ACC112 (cell line): Measurements from ENCODE around the gene CLSTN1.

ENCODE experiments used
- H2AFZ ChIP-seq: fragments of 200-600 bp; sonication (generic); one replicate; pipeline ENCODE4 v1.6.0; 2017; ENCODE audit warnings: antibody characterized with exemption, low read length; ENCODE audit not compliant: unreplicated experiment
- H3K27ac ChIP-seq: fragments of 200-600 bp; sonication (generic); 2 replicates; pipeline ENCODE4 v1.5.1; 2014; ENCODE audit warnings: low read depth, mild to moderate bottlenecking, antibody characterized with exemption, low read length, moderate library complexity
- H3K27me3 ChIP-seq: fragments of 200-600 bp; sonication (generic); 2 replicates; pipeline ENCODE4 v1.6.1; 2014; ENCODE audit warnings: mild to moderate bottlenecking, antibody characterized with exemption, low read length, moderate library complexity, mixed read lengths; ENCODE audit not compliant: insufficient read depth
- H3K36me3 ChIP-seq: fragments of 200-600 bp; sonication (generic); 2 replicates; pipeline ENCODE4 v1.6.1; 2016; ENCODE audit warnings: mild to moderate bottlenecking, antibody characterized with exemption, low read length, moderate library complexity, mixed read lengths; ENCODE audit not compliant: insufficient read depth
- H3K4me1 ChIP-seq: fragments of 200-600 bp; sonication (generic); one replicate; pipeline ENCODE4 v1.6.1; 2016; ENCODE audit warnings: low read length, mixed read lengths; ENCODE audit not compliant: insufficient read depth, unreplicated experiment, control insufficient read depth
- H3K4me3 ChIP-seq: fragments of 200-600 bp; sonication (generic); 2 replicates; pipeline ENCODE4 v1.5.1; 2014; ENCODE audit warnings: mild to moderate bottlenecking, low read depth, low read length
- H3K79me2 ChIP-seq: fragments of 200-600 bp; sonication (generic); one replicate; pipeline ENCODE4 v1.6.0; 2016; ENCODE audit warnings: low read length; ENCODE audit not compliant: control insufficient read depth, unreplicated experiment, insufficient read depth

The CLSTN1 gene

DNA sequence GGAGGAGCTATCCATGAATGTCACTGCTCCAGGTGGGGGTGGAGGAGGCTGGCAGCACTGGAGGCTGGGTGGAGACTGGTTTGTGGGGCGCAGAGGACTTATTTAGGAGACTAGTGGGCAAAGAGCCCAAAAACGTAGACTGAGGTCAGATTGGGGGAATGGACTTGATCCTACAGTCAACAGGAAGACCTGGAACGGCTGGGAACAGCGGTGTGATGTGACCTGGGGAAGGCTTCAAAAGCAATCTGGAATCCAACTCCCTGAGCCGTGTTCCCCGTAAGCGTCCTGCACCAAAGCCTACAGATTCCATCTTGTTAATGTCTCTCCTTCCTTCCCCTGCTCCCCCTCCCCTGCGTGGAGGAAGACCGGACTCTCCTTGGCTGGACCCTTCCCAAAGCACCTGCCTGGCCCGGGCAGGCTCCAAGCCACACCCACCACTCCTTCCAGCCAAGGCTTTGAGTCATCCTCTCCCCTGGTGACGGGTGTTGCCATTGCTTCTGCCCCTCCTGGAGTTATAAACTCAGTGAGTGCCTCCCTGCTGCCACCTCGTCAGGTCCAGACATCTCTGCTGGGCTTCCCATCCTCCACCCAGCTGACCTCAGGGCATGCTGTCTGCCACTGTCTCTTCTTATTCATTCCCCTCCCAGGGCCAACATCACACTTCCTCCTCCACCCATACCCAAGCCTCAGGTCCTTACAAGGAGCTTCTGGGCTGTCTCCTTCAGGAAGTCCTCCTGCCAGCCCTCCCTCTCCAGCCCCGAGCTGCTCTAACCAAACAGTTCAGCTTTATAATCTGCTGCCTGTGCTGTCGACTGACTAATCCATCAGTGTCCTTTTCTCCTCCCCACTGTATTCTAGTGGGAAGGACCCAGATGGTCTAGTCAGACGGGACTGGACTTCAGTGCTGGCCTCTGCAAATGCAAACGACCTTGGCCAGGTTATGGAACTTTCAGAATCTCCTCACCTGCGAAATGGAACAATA lies 1.6 kb upstream of the CLSTN1 start:
- peak overlapping the region; percentile 85 for H3K4me3 ChIP-seq
- H3K4me1 ChIP-seq: peaks cover 29% of the 10 kb centered on the region
- H3K79me2 ChIP-seq: peaks cover 27% of the 10 kb centered on the region
- no peaks in the 10 kb centered on the region for H3K27me3 ChIP-seq
- H2AFZ ChIP-seq: no peak overlapping the region
- H3K36me3 ChIP-seq: no peaks in the 10 kb centered on the region
- no peak overlapping the region for H3K27ac ChIP-seq

DNA sequence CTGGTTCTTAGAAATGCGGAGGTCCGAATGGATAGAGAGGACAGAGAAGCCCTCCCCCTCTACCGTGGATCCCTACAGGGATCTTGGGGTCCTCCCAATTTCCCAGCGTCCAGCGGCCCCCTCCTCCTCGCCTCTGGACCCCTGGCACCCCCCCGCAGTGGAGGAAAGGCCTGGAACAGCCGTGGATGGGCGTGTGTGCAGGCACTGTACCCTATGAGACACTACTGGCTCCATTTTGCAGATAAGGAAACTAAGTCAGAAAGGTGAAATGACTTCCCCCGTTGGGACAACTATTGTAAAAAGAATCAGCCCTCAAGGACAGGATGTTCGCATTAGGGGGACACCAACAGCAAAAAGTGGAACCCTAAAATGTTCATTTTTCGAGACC lies 931 bp upstream of the CLSTN1 start:
- H3K27ac ChIP-seq: no peak overlapping the region
- no peak overlapping the region for H2AFZ ChIP-seq
- H3K36me3 ChIP-seq: no peaks in the 10 kb centered on the region
- peaks cover 29% of the 10 kb centered on the region for H3K4me1 ChIP-seq
- H3K79me2 ChIP-seq: peaks cover 34% of the 10 kb centered on the region
- H3K27me3 ChIP-seq: no peaks in the 10 kb centered on the region
- peak overlapping the region; percentile 85 for H3K4me3 ChIP-seq

DNA sequence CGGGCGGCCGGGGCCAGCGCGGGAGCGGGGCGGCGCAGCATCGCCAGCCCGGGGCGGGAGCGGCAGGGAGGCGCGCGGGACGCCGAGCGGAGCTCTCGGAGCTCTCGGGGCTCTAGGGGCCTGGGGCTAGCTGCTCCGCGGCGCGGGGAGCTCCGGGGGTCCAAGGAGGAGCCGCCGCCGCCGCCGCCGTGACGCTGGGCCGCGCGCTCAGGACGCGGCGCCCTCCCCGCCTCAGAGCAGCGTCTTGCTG lies 147 bp downstream of the CLSTN1 start:
- H3K4me1 ChIP-seq: peaks cover 29% of the 10 kb centered on the region
- no peak overlapping the region for H3K27ac ChIP-seq
- H2AFZ ChIP-seq: peak overlapping the region; percentile 62
- no peaks in the 10 kb centered on the region for H3K27me3 ChIP-seq
- H3K79me2 ChIP-seq: peaks cover 43% of the 10 kb centered on the region
- peak overlapping the region; percentile 99 for H3K4me3 ChIP-seq
- H3K36me3 ChIP-seq: no peaks in the 10 kb centered on the region

DNA sequence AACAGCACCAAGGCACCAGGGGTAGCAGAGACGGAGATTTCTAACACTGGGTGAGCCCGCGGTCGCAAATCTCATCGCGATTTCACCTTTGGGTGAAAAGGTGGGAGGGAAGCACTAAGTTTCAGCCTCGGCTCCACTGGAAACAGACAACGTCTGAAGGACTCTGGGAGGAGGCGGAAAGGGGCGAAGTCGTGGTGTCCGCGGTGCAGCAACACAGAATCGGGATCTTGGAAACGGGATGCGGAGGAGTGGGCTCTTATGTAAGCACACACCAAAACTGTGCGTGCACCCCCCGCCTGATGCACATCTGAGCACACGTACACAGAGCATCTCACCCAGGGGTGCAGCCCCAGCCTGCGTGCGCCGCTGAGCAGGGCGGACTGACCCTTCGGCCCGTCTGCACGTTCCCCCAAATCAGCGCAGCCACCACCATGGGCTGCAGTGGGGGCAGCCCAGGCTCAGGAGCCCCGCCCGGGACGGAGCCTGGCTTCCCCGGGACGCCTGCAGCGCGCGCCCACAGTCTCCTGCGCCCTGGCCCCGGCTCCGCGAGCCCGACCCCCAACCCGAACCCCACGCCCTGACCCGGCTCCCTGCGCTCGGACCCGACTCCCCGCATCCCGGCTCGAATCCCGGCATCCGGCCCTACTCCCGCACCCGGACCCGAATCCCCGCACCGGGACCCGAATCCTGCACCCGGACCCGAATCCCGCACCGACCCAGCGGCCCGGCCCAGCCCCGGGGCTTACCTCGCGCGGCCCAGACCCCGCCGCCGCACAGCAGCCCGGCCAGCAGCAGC lies 670 bp downstream of the CLSTN1 start:
- H3K36me3 ChIP-seq: no peaks in the 10 kb centered on the region
- peak overlapping the region; percentile 93 for H2AFZ ChIP-seq
- H3K27ac ChIP-seq: no peak overlapping the region

DNA sequence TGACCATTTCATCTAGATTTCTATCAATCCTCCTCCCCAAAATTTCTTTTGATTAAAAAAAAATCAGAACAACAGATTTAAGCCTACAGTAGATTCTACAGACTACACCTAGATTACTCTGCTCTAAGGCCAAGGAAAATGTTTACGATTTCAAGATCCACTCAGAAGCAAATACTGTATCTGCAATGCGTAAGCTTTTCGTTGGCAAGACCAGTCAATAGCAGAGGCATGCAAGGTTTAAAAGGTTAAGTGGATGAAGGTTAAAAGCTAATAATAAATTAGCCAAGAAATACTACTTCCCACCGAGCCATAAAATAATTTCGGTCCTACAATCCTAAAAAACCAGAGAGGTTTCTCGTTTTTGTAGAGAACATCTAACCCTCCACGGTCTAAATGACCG lies 1.3 kb downstream of the CLSTN1 start:
- H3K4me3 ChIP-seq: peak overlapping the region; percentile 99
- H3K27me3 ChIP-seq: no peaks in the 10 kb centered on the region
- peaks cover 29% of the 10 kb centered on the region for H3K4me1 ChIP-seq
- no peaks in the 10 kb centered on the region for H3K36me3 ChIP-seq
- peak overlapping the region; percentile 93 for H2AFZ ChIP-seq
- H3K27ac ChIP-seq: no peak overlapping the region
- H3K79me2 ChIP-seq: peaks cover 43% of the 10 kb centered on the region

More for the DNA sequence above, 670 bp downstream of the CLSTN1 start:
- Histone ChIP-seq H3K27me3 (no peaks in the 10 kb centered on the region), H3K4me1 (peaks cover 29% of the 10 kb centered on the region), H3K79me2 (peaks cover 43% of the 10 kb centered on the region), H3K4me3 (peak overlapping the region; percentile 99)

DNA sequence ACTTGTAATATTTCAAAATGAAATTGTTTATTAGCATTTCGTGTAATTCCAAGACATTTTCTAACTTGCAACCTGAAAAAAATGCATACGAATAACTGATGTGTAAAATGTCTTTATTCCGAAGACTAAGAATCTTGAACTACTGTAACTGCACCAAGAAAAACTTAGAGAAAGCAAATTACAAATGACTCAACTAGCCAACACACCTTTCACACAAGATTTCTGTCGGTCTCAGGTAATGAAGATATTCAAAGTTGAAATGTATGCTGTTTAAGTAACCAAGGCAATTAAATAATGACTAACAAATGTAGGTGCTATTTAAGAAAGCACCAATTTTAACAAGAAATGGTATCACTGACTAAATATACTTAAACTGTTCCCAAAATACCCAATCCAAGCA lies 2.1 kb downstream of the CLSTN1 start:
- peaks cover 48% of the 10 kb centered on the region for H3K79me2 ChIP-seq
- no peak overlapping the region for H2AFZ ChIP-seq
- H3K4me3 ChIP-seq: peak overlapping the region; percentile 99
- H3K27me3 ChIP-seq: no peaks in the 10 kb centered on the region
- H3K4me1 ChIP-seq: peaks cover 29% of the 10 kb centered on the region
- no peak overlapping the region for H3K27ac ChIP-seq
- H3K36me3 ChIP-seq: no peaks in the 10 kb centered on the region

DNA sequence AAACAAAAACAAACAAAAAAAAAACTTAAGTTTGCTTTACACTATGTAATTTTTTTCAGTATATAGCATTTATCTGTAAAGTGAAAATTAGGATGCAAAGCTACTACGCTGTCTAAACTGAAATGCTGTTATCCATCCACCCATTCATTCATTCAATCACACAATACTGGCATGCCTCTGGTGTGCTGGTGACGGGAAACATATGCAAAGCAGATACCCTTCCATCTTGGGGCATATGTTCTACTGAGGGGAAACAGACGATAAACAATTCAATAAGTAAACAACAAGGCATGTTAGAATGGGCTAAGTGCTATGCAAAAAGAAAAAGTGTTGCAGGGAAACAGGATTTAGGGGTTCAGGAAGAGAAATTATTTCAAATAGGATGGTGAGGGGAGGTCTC lies 3.2 kb downstream of the CLSTN1 start:
- peaks cover 23% of the 10 kb centered on the region for H3K4me1 ChIP-seq
- H3K27me3 ChIP-seq: no peaks in the 10 kb centered on the region
- H3K4me3 ChIP-seq: no peak overlapping the region
- H3K27ac ChIP-seq: no peak overlapping the region
- H3K36me3 ChIP-seq: no peaks in the 10 kb centered on the region
- H3K79me2 ChIP-seq: peaks cover 55% of the 10 kb centered on the region
- no peak overlapping the region for H2AFZ ChIP-seq

DNA sequence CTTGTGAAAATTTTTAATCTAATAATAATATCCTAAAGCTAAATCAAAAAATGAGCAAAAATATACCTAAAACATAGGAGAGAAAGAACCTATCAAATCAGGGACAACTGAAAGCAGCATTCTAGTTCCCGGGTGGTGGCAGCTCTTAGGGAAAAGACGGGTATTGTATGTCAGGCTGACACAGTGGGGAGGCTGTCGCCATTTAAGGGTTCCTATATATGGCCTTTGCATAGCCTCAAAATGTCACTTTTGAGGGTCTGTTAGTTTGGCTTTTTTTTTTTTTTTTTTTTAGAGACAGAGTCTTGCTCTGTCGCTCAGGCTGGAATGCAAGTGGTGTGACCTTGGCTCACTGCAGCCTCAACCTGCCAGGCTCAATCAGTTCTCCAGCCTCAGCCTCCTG lies 6.0 kb downstream of the CLSTN1 start:
- peaks cover 11% of the 10 kb centered on the region for H3K4me1 ChIP-seq
- no peak overlapping the region for H3K27ac ChIP-seq
- no peaks in the 10 kb centered on the region for H3K36me3 ChIP-seq
- H3K27me3 ChIP-seq: no peaks in the 10 kb centered on the region
- H3K79me2 ChIP-seq: peaks cover 59% of the 10 kb centered on the region
- H2AFZ ChIP-seq: no peak overlapping the region
- no peak overlapping the region for H3K4me3 ChIP-seq

DNA sequence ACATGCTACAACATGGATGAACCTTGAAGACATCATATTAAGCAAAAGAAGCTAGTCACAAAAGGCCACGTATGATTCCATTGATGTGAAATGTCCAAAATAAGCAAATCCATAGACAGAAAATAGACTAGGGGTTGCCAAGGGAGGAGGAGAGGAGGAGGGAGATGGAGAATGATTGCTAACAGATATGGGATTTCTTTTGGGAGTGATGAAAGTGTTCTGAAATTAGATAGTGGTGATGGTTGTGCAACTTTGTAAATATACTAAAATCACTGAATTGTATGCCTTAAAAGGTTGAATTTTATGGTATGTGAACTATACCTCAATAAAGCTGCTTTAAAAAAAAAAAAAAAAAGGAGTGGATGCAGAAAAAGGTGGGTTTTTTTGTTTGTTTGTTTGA lies 7.6 kb downstream of the CLSTN1 start:
- Histone ChIP-seq H3K4me3 (no peak overlapping the region), H3K27ac (no peak overlapping the region), H3K79me2 (peaks cover 49% of the 10 kb centered on the region), H3K4me1 (no peaks in the 10 kb centered on the region), H2AFZ (no peak overlapping the region), H3K27me3 (no peaks in the 10 kb centered on the region), H3K36me3 (no peaks in the 10 kb centered on the region)

DNA sequence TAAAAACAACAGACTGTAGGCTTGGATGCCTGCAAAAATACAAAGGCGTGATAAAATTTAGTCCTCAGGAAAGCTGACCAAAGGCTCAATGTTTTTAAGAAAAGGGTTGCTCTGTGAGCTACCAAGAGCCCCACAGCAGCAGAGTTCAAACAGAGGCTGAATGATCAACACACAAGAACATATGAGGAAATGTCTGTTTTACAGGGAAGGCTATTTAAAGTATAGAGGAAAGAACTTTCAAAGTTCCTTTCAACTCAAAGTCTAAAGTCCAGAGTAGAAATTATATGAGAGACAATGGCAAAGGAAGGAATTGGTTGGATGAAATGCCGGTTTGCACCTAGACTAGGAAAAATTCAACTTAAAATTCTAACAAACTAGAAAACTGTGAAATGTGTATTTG lies 8.6 kb downstream of the CLSTN1 start:
- Histone ChIP-seq H3K79me2 (peaks cover 42% of the 10 kb centered on the region), H3K4me3 (no peak overlapping the region), H2AFZ (no peak overlapping the region), H3K4me1 (no peaks in the 10 kb centered on the region), H3K36me3 (no peaks in the 10 kb centered on the region), H3K27me3 (no peaks in the 10 kb centered on the region), H3K27ac (no peak overlapping the region)

DNA sequence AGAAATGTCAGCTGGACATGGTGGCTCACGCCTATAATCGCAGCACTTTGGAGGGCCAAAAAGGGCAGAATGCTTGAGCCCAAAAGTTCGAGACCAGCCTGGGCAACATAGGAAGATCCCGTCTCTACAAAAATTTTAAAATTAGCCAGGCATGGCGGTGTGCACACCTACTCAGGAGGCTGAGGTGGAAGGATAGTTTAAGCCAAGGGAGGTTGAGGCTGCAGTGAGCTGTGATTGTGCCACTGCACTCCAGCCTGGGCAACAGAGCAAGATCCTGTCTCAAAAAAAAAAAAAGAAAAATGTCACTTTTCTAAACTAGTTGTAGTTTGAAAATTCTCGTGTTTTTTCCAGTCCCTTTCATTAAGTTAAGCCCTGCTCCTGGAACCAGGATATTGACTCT lies 9.1 kb downstream of the CLSTN1 start:
- Histone ChIP-seq H3K4me1 (no peaks in the 10 kb centered on the region), H3K4me3 (no peak overlapping the region), H3K36me3 (no peaks in the 10 kb centered on the region), H3K27ac (no peak overlapping the region), H3K79me2 (peaks cover 37% of the 10 kb centered on the region), H2AFZ (no peak overlapping the region), H3K27me3 (no peaks in the 10 kb centered on the region)
